Fibroblast of pulmonary artery (primary cell): ENCODE results near the gene PLXDC2.

ENCODE experiments used
- DNase-seq: peaks from one replicate; pipeline ENCODE4 v3.0.0-alpha.2; 2010; ENCODE audit warnings: low read depth
- H3K4me3 ChIP-seq: replicated peaks from 2 replicates; pipeline ENCODE4 v1.5.1; 2011; ENCODE audit warnings: low read depth, mild to moderate bottlenecking, control low read depth, low read length, moderate library complexity
- TF ChIP-seq, protein P1 (sequence below): IDR thresholded peaks from 2 replicates; pipeline ENCODE4 v1.5.1; 2011; ENCODE audit warnings: mild to moderate bottlenecking, control low read depth, low read length, inconsistent platforms; ENCODE audit errors: missing control alignments

PLXDC2 gene

DNA sequence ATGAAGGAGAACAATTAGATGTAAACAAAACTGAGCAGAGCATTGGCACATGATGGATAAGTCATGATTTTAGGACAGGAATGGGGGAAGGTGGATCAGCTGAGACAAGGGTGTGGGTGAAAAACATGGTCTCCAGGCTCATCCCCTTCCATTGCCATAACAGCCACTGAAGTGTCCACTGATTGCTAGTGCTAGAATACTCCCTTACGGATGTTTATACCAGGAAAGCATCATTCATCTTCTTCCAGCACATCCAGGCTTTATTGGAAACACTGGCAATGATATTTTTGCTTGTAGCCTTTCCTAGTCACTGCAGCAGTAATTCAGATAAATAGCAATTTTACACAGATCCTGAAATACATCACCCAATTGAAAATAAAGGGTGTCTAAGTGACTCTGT, 259.5 kb downstream of the PLXDC2 start:
- H3K4me3 ChIP-seq = no peak overlapping the region
- no peak for DNase-seq
- TF ChIP-seq, protein P1, sequence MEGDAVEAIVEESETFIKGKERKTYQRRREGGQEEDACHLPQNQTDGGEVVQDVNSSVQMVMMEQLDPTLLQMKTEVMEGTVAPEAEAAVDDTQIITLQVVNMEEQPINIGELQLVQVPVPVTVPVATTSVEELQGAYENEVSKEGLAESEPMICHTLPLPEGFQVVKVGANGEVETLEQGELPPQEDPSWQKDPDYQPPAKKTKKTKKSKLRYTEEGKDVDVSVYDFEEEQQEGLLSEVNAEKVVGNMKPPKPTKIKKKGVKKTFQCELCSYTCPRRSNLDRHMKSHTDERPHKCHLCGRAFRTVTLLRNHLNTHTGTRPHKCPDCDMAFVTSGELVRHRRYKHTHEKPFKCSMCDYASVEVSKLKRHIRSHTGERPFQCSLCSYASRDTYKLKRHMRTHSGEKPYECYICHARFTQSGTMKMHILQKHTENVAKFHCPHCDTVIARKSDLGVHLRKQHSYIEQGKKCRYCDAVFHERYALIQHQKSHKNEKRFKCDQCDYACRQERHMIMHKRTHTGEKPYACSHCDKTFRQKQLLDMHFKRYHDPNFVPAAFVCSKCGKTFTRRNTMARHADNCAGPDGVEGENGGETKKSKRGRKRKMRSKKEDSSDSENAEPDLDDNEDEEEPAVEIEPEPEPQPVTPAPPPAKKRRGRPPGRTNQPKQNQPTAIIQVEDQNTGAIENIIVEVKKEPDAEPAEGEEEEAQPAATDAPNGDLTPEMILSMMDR = no peak

DNA sequence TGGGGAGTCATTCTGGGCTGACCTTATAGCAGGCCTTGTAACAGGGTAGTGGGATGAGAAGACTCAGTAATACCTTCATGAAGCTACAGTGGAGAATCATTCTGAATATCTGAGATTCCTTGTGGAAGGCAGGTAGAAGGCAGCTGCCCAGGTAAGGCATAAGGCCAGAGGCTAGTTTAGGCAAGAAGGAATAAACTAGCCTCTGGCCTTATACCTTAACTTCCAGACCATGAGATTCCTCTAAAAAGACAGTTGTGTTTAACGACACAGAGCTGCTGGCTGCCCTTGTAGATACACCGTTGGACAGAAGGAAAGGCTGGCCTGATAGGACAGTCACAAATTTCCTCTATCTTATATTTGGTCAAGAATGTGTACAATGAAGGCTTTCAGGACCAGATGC, 268.2 kb downstream of the PLXDC2 start:
- TF ChIP-seq, protein P1 = no peak

DNA sequence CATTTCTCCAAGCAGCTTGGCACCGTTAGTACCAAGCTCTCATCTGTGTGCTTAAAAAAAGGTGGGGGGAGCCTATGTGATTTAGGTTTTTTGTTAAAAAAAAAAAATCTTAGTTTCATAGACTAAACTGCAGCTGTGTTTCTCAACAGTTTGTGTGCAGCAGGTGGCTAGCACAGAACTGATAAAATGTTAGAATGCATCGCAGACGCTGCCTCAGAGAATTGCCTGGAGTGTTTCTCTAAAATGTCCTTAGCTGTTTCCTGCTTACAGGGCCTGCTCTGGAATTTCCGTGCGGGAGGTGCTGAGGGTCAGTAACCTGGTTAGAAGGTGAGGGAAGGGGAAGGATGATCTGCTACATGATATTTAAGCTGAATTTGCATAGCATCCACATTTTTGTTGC, 268.9 kb downstream of the PLXDC2 start:
- TF ChIP-seq, protein P1 = no peak
- no peak for DNase-seq
- H3K4me3 ChIP-seq = no peak overlapping the region

More for the DNA sequence above, 268.2 kb downstream of the PLXDC2 start:
- no peak for DNase-seq
- H3K4me3 ChIP-seq = no peak overlapping the region

DNA sequence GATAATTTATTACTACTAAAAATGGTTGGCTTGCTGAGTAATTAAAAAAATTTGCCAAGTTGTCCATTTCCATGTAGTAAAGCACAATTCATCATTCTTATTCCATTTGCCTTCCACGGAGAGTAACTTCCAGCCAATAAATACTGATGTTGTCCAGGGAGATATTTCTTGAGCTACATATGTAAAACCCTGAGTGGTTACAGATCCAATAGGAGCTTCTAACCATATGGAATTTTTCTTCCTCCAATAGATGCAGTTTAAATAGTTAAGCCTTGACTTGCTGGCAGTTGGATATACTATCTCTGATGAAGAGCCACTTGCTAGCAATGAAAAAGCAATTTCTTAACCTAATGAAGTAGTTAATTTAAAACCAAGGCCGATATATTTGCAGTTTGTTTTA, 271.1 kb downstream of the PLXDC2 start:
- TF ChIP-seq, protein P1 = no peak
- H3K4me3 ChIP-seq = no peak overlapping the region
- no peak for DNase-seq

DNA sequence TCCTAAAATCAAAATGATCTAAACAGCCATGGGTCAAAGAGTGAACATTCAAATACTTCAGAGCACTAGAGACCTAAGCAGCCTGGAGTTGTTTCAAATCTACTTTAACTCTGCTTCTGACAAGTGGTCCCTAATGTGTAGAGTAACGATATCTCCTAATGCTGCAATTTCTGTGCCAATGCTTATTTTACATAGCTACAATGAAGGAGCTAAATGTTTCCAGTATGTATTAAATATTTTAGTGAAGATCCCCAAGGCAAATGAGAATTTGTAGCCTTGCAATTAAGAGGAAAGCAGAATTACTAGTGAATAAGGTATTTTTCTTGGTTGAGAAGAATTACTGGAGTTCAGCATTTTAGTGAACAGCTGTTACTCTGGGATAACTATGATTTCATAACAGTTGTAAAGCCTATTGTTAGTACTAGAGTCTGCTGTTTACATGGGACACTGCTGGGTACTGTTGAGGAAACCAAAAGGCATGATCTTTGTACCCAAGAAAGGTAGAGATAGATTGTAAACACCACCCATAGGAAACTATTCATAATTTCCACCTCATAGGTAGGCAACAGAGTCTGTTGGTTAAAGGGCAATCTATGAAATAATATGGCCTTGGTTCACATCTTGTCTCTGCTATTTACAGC, 271.9 kb downstream of the PLXDC2 start:
- no peak overlapping the region for H3K4me3 ChIP-seq
- no peak for DNase-seq
- TF ChIP-seq, protein P1 = no peak

DNA sequence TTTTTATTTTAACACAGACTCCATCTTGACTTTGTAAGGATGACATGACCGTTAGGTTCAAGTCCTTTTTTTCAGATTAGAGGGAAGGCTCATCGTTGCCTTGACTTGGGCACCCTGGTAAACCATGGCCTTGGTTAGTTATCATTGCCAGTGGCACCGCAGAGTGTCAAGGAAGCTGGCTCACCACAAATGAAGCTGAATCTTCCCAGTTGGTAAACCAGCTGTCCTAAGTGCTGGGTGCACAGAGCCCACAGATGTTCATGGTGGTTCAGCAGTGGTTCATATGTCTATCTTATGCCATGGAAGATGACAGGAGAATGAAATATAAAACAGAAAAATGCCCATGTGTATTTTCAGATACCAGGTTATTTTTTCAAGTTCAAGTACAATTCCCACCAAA, 273.6 kb downstream of the PLXDC2 start:
- H3K4me3 ChIP-seq = no peak overlapping the region
- DNase-seq = no peak
- TF ChIP-seq, protein P1 = no peak

DNA sequence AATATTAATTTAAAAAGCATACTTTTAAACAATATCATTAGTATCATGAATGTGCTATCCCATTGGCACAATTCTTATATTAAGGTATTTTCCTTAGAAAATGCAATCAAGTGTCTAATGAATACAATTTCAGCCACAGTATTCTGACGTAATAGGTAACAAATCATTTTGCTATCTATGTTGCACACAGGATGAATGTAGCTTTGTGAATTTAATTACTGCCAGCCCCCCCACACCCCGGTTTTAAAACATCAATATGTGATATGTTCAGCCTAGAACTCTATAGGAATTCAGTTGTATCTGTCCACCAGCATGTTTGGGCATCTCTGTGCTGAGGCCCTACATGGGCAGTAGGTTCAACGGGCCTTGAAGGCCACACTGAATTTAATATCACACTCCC, 274.6 kb downstream of the PLXDC2 start:
- no peak for DNase-seq
- no peak overlapping the region for H3K4me3 ChIP-seq
- TF ChIP-seq, protein P1 = no peak
